ENCODE results near the gene AVP. TPM values are rescaled to one million over a fixed set of nuclear protein-coding genes. Genes with fewer than 3 reads are reported as not detected.

Gene AVP
- total RNA-seq, 1 experiment from 2014 or later: not detected

DNA sequence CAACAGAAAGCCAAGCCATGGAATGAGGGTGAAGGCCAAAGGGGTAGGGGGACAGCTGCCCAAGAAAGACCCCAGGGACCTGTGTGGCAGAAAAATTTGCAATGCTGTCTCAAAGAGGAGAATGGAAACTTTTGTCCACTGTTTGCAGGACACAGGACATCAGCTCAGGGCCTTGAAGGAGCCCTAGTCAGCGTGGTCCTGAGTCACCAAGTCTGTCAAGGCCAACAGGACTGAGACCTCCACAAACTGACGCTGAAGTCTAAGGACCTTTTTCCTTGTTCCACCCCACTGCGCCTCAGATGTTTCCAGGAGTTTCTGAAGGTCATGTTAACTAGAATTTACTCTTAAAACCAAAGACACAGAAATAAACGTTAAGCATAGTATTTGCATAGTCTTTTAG is 31.8 kb upstream of the AVP start:
- Histone ChIP-seq H3K9me3 (ENCODE audit: control insufficient read depth, low read depth, low read length) (no peaks in the 10 kb centered on the region), H2BK20ac (ENCODE audit: low read depth, low read length, poor library complexity, severe bottlenecking) (no peak overlapping the region), H3K23me2 (ENCODE audit: insufficient read length, low read depth, low read length, poor library complexity, severe bottlenecking) (no peaks in the 10 kb centered on the region), H4K91ac (ENCODE audit: insufficient read length, low read depth, low read length) (no peak overlapping the region), H4K8ac (replicated peaks; ENCODE audit: insufficient read length, low read depth, low read length) (no peak overlapping the region), H2BK12ac (ENCODE audit: insufficient read length, low read depth, low read length) (no peak overlapping the region), H3K79me2 (ENCODE audit: insufficient read depth, low read length) (no peaks in the 10 kb centered on the region), H3K9ac (ENCODE audit: extremely low read depth, insufficient read length, low read length) (no peak overlapping the region), H3T11ph (ENCODE audit: low read length) (no peak overlapping the region), H4K5ac (ENCODE audit: insufficient read length, low read depth, low read length) (no peak overlapping the region), H3K4me2 (ENCODE audit: insufficient read depth, insufficient read length, low read length) (no peak overlapping the region), H3K27ac (ENCODE audit: insufficient read length, low read depth, low read length) (no peak overlapping the region), H3K56ac (ENCODE audit: insufficient read length, low read depth, low read length) (no peak overlapping the region), H3K23ac (ENCODE audit: insufficient read length, low read depth, low read length) (no peak overlapping the region), H3K14ac (ENCODE audit: insufficient read depth, low read length) (no peak overlapping the region), H3K4me1 (ENCODE audit: insufficient read depth, low read length) (no peaks in the 10 kb centered on the region), H2AK5ac (ENCODE audit: insufficient read length, low read length) (no peak overlapping the region), H2AFZ (ENCODE audit: low read length) (no peak overlapping the region), H2BK15ac (ENCODE audit: low read depth, low read length) (no peak overlapping the region), H3K18ac (ENCODE audit: insufficient read length, low read depth, low read length) (no peak overlapping the region), H4K20me1 (ENCODE audit: control insufficient read depth, insufficient read depth, insufficient read length) (no peaks in the 10 kb centered on the region), H3K27me3 (ENCODE audit: insufficient read depth, low read length) (no peaks in the 10 kb centered on the region), H2BK120ac (ENCODE audit: low read depth, low read length, poor library complexity, severe bottlenecking) (no peak overlapping the region), H3K4ac (ENCODE audit: low read depth, low read length) (no peak overlapping the region), H3K79me1 (ENCODE audit: insufficient read depth, low read depth, low read length, poor library complexity, severe bottlenecking) (no peaks in the 10 kb centered on the region), H2BK5ac (ENCODE audit: insufficient read length, low read length) (no peak overlapping the region)
- peaks cover 3% of the 10 kb centered on the region in 2 experiments for H3K4me1 Mint-ChIP-seq
- no peak overlapping the region for H3K27ac Mint-ChIP-seq
- peaks cover 7 to 12% (median 11%) of the 10 kb centered on the region in 3 experiments; a peak in 6 of 7 replicates for H3K36me3 Mint-ChIP-seq (ENCODE audit: insufficient read depth in 1 of 3, low read depth in 3 of 3)
- H3K27me3 Mint-ChIP-seq (ENCODE audit: low read depth): no peaks in the 10 kb centered on the region
- H3K4me3 Mint-ChIP-seq: no peak overlapping the region
- TF ChIP-seq, protein P1, sequence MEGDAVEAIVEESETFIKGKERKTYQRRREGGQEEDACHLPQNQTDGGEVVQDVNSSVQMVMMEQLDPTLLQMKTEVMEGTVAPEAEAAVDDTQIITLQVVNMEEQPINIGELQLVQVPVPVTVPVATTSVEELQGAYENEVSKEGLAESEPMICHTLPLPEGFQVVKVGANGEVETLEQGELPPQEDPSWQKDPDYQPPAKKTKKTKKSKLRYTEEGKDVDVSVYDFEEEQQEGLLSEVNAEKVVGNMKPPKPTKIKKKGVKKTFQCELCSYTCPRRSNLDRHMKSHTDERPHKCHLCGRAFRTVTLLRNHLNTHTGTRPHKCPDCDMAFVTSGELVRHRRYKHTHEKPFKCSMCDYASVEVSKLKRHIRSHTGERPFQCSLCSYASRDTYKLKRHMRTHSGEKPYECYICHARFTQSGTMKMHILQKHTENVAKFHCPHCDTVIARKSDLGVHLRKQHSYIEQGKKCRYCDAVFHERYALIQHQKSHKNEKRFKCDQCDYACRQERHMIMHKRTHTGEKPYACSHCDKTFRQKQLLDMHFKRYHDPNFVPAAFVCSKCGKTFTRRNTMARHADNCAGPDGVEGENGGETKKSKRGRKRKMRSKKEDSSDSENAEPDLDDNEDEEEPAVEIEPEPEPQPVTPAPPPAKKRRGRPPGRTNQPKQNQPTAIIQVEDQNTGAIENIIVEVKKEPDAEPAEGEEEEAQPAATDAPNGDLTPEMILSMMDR (conservative IDR thresholded peaks at IDR 0.05): no peak
- DNase-seq: no peak
- WGBS (ENCODE audit: extremely low coverage, insufficient read length, low lambda C conversion rate): no CpG with 5 or more reads among the region's 4 CpGs
- H3K9me3 Mint-ChIP-seq: no peaks in the 10 kb centered on the region; a peak in 1 of 5 replicates

Measured in H9 (cell line).